ENCODE results near the gene KCNIP2. TPM values are rescaled to one million over a fixed set of nuclear protein-coding genes. Genes with fewer than 3 reads are reported as not detected.

KCNIP2 gene
- total and polyA plus RNA-seq, 2 of the 13 experiments (the other 11 are each of a cell fraction or from before 2014, with no cell fraction given) = 0.42 to 0.70 TPM

DNA sequence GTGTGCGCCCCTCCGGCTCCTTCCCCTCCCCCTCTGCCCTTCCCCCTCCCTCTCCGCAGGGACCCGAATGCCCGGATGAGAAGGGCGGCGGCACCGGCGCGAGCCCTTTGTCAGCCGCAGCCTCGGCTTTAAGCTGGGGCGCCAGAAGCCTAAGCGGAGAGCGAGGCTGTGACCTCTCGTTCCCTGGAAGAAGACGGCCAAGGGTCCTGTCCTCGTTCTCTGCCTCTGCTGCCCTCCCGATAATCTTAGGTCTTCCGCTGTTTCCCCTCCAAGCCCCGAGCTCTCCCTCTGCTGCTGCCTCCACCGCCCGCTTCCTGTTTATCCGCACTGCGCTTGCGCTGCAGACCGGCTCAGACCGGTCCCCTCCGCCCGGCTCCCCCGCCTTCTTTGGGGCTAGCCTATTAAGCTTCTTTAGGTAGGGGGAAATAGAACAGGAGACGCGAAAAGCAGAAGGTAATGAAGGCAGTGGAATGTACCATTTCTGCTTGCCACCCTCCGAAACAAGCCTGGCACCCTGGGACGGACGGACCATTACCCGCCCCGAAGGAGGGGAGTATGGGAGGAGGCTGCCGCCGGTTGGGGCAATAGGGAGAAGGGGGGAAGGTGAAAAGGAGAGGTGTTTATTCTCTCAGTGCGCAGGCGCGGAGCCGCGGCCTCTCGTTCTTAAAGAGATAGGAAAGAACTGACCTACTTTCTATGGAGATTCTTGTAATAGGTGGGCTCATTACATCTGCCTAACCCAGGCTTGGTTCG lies 25.3 kb downstream of the KCNIP2 start, which contains the start of gene OGA (continued):
- TF ChIP-seq ZBTB21 (CRISPR knock-in tag; IDR thresholded peaks at IDR 0.05) (no peak), SMARCE1 (IDR thresholded peaks at IDR 0.05; ENCODE audit: borderline replicate concordance) (no peak), KMT2A (CRISPR knock-in tag; IDR thresholded peaks at IDR 0.05) (no peak; the same call in 1 of the 2 replicates), HIVEP1 (CRISPR knock-in tag; IDR thresholded peaks at IDR 0.05) (no peak), SSRP1 (CRISPR knock-in tag; IDR thresholded peaks at IDR 0.05) (peak; percentile 73; the same call in 1 of the 2 replicates), KAT2B (IDR thresholded peaks at IDR 0.05; ENCODE audit: borderline replicate concordance, low read depth, low read length) (no peak), ATAD3A (CRISPR knock-in tag; IDR thresholded peaks at IDR 0.05) (no peak), NR2F6 (IDR thresholded peaks at IDR 0.05) (no peak), NR2F6 (CRISPR knock-in tag; IDR thresholded peaks at IDR 0.05) (peak; percentile 37; the same call in 1 of the 2 replicates), ZNF777 (CRISPR knock-in tag; IDR thresholded peaks at IDR 0.05) (peak; percentile 44; the same call in 1 of the 2 replicates), ZNF672 (CRISPR knock-in tag; IDR thresholded peaks at IDR 0.05) (no peak)
- TF ChIP-seq, protein P1, sequence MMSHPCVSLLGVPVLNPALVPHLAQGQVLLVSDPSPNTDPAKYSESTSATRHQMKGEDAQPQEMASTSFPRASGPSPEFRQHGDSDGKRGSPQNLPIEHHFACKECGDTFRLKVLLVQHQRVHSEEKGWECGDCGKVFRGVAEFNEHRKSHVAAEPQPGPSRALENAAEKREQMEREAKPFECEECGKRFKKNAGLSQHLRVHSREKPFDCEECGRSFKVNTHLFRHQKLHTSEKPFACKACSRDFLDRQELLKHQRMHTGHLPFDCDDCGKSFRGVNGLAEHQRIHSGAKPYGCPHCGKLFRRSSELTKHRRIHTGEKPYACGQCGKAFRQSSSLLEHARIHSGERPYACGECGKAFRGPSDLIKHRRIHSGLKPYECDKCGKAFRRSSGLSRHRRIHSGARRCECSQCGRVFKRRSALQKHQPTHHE (CRISPR knock-in tag; IDR thresholded peaks at IDR 0.05; ENCODE audit: borderline replicate concordance) = peak; percentile 16; the same call in 1 of the 2 replicates
- TF ChIP-seq, protein P2, sequence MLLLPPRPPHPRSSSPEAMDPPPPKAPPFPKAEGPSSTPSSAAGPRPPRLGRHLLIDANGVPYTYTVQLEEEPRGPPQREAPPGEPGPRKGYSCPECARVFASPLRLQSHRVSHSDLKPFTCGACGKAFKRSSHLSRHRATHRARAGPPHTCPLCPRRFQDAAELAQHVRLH (CRISPR knock-in tag; IDR thresholded peaks at IDR 0.05; ENCODE audit: borderline replicate concordance, low read depth) = no peak
- TF ChIP-seq, protein P3, sequence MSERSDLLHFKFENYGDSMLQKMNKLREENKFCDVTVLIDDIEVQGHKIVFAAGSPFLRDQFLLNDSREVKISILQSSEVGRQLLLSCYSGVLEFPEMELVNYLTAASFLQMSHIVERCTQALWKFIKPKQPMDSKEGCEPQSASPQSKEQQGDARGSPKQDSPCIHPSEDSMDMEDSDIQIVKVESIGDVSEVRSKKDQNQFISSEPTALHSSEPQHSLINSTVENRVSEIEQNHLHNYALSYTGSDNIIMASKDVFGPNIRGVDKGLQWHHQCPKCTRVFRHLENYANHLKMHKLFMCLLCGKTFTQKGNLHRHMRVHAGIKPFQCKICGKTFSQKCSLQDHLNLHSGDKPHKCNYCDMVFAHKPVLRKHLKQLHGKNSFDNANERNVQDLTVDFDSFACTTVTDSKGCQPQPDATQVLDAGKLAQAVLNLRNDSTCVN (CRISPR knock-in tag; IDR thresholded peaks at IDR 0.05; ENCODE audit: borderline replicate concordance) = no peak
- TF ChIP-seq, protein P4, sequence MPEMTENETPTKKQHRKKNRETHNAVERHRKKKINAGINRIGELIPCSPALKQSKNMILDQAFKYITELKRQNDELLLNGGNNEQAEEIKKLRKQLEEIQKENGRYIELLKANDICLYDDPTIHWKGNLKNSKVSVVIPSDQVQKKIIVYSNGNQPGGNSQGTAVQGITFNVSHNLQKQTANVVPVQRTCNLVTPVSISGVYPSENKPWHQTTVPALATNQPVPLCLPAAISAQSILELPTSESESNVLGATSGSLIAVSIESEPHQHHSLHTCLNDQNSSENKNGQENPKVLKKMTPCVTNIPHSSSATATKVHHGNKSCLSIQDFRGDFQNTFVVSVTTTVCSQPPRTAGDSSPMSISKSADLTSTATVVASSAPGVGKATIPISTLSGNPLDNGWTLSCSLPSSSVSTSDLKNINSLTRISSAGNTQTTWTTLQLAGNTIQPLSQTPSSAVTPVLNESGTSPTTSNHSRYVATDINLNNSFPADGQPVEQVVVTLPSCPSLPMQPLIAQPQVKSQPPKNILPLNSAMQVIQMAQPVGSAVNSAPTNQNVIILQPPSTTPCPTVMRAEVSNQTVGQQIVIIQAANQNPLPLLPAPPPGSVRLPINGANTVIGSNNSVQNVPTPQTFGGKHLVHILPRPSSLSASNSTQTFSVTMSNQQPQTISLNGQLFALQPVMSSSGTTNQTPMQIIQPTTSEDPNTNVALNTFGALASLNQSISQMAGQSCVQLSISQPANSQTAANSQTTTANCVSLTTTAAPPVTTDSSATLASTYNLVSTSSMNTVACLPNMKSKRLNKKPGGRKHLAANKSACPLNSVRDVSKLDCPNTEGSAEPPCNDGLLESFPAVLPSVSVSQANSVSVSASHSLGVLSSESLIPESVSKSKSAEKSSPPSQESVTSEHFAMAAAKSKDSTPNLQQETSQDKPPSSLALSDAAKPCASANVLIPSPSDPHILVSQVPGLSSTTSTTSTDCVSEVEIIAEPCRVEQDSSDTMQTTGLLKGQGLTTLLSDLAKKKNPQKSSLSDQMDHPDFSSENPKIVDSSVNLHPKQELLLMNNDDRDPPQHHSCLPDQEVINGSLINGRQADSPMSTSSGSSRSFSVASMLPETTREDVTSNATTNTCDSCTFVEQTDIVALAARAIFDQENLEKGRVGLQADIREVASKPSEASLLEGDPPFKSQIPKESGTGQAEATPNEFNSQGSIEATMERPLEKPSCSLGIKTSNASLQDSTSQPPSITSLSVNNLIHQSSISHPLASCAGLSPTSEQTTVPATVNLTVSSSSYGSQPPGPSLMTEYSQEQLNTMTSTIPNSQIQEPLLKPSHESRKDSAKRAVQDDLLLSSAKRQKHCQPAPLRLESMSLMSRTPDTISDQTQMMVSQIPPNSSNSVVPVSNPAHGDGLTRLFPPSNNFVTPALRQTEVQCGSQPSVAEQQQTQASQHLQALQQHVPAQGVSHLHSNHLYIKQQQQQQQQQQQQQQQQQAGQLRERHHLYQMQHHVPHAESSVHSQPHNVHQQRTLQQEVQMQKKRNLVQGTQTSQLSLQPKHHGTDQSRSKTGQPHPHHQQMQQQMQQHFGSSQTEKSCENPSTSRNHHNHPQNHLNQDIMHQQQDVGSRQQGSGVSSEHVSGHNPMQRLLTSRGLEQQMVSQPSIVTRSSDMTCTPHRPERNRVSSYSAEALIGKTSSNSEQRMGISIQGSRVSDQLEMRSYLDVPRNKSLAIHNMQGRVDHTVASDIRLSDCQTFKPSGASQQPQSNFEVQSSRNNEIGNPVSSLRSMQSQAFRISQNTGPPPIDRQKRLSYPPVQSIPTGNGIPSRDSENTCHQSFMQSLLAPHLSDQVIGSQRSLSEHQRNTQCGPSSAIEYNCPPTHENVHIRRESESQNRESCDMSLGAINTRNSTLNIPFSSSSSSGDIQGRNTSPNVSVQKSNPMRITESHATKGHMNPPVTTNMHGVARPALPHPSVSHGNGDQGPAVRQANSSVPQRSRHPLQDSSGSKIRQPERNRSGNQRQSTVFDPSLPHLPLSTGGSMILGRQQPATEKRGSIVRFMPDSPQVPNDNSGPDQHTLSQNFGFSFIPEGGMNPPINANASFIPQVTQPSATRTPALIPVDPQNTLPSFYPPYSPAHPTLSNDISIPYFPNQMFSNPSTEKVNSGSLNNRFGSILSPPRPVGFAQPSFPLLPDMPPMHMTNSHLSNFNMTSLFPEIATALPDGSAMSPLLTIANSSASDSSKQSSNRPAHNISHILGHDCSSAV (CRISPR knock-in tag; IDR thresholded peaks at IDR 0.05; ENCODE audit: borderline replicate concordance) = no peak
